Ascending aorta (tissue), 2 donors: ENCODE results near the gene COMMD7. TPM values are rescaled to one million over a fixed set of nuclear protein-coding genes. Genes with fewer than 3 reads are reported as not detected.

Experiments used
- DNase-seq, 2 donors: peaks; one replicate each; pipeline ENCODE4 v3.0.0-alpha.2; 2019; ENCODE audit warnings: low spot score in 2 of 2
- H3K27ac ChIP-seq, 2 donors: fragments of 200-600 bp; sonication (generic); one replicate each; pipeline ENCODE4 v1.5.1; 2016 to 2017; ENCODE audit warnings: mild to moderate bottlenecking in 1 of 2
- H3K27me3 ChIP-seq: fragments of 200-600 bp; sonication (generic); one replicate; pipeline ENCODE4 v1.5.1; 2017
- H3K36me3 ChIP-seq, 2 donors: fragments of 200-600 bp; sonication (generic); one replicate each; pipeline ENCODE4 v1.5.1; 2016
- H3K4me1 ChIP-seq, 2 donors: fragments of 200-600 bp; sonication (generic); one replicate each; pipeline ENCODE4 v1.5.1; 2016 to 2017; ENCODE audit warnings: mild to moderate bottlenecking in 1 of 2
- H3K4me3 ChIP-seq, 2 donors: fragments of 200-600 bp; sonication (generic); one replicate each; pipeline ENCODE4 v1.5.1; 2016 to 2017; ENCODE audit warnings: mild to moderate bottlenecking in 1 of 2
- H3K9me3 ChIP-seq, 2 donors: fragments of 200-600 bp; sonication (generic); one replicate each; pipeline ENCODE4 v1.5.1; 2016
- CTCF ChIP-seq, 3 experiments: fragments of 200-600 bp in 2 of 3; fragments of 450-650 bp in 1 of 3; sonication (generic) in 2 of 3; IDR thresholded peaks; one replicate each; pipeline ENCODE4 v1.5.1; 2016 to 2019; ENCODE audit warnings: antibody characterized with exemption in 3 of 3, mild to moderate bottlenecking in 1 of 3, moderate library complexity in 1 of 3
- intact Hi-C: fragments of 100-400 bp; cut with DNase I; formaldehyde crosslinking; loops from one replicate; pipeline ENCODE4 v1.15.1; 2023
- total RNA-seq: library from RNA; depleted of rRNA; stranded (reverse); fragments of >200 nt; gene quantifications from one replicate; pipeline ENCODE4 v1.1.0, GENCODE V29; 2016

COMMD7 gene
- total RNA-seq, 1 donor from 2014 or later = 90.3 TPM

DNA sequence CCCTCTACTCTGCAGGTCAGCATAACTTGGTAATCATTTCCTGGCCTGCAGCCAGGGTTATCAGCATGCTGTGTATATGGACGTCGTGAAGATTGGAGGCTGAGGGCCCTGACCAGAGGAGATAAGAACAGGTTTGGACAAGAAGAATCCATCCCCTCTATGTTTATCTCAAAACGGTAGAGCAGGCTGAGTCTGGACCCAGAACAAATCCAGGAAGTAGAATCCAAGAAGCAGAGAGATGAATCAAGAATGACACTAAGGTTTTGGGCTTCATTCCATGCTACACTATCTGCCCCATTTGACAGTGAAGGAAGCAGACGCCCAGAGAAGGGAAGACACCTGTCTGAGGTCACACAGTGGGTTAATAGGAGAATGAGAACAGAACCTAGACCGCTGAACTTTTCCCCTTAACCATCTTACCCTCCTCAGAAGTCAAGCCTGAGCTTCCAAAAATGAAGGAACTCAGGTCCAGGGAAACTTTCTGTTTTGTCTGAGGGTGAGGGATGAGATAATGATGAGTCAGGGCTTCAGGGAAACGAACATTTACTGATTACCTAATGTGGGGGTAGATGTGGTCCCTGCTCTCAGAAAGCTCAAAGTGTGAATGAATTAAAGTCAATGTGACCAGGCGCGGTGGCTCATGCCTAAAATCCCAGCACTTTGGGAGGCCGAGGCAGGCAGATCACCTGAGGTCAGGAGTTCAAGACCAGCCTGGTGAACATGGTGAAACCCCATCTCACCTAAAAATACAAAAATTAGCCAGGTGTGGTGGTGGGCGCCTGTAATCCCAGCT lies 9.4 kb upstream of the COMMD7 start:
- no peak overlapping the region for H3K27ac ChIP-seq
- intact Hi-C loops = no loop called here

DNA sequence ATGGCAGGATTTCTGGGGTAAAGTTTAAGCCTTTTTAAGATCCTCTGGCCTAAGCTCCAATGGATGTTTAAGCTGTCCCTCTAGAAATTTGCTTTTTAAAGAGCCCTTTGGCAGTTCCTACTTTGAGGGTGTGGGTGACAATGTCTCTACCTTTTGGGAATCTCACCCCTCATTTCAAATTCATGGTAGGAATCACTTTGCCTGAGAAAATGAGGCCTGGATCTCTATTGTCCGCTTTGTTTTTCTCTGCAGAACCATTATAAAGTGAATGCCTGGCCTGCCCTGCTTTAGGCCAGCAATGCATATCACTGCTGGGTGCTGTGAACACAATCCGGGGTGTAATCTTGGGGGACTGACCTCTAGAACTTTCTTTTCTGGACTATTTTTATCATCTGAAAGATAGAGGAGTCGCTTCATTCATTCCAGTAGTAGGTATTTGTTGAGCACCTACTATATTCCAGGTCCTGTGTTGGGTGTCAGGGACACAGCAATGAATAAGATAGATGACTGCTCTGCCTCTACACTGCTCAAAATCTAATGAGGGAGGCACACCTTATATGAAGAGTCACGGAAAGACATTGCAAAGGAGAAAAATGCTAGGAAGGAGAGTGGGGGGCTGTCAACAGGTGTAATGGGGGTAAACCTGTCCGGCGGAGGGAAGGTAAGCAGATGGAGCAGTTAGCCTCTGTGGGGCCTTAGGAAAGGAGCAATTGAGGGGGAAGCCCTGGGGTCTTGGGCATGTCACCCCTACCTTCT lies 8.6 kb upstream of the COMMD7 start:
- H3K27me3 ChIP-seq = no peaks in the 10 kb centered on the region
- intact Hi-C loops = no loop called here
- no peak for DNase-seq
- no peaks in the 10 kb centered on the region for H3K4me1 ChIP-seq
- H3K4me3 ChIP-seq = no peak overlapping the region
- H3K9me3 ChIP-seq = no peaks in the 10 kb centered on the region
- no peaks in the 10 kb centered on the region for H3K36me3 ChIP-seq
- no peak for TF ChIP-seq CTCF (IDR thresholded peaks at IDR 0.05)
- no peak overlapping the region for H3K27ac ChIP-seq

More for the DNA sequence above, 9.4 kb upstream of the COMMD7 start:
- Histone ChIP-seq H3K27me3 (no peaks in the 10 kb centered on the region), H3K4me1 (no peaks in the 10 kb centered on the region), H3K4me3 (no peak overlapping the region), H3K36me3 (no peaks in the 10 kb centered on the region), H3K9me3 (no peaks in the 10 kb centered on the region)
- TF ChIP-seq CTCF (IDR thresholded peaks at IDR 0.05) = no peak
- no peak for DNase-seq

GRCh38 chr20:32751293-32751692 lies 8.0 kb upstream of the COMMD7 start:
- Histone ChIP-seq H3K36me3 (no peaks in the 10 kb centered on the region), H3K27ac (no peak overlapping the region), H3K9me3 (no peaks in the 10 kb centered on the region), H3K4me3 (no peak overlapping the region), H3K27me3 (no peaks in the 10 kb centered on the region), H3K4me1 (no peaks in the 10 kb centered on the region)
- no peak for DNase-seq
- intact Hi-C loops = no loop called here
- TF ChIP-seq CTCF (IDR thresholded peaks at IDR 0.05) = no peak

- Histone ChIP-seq H3K4me3 (no peak overlapping the region), H3K27me3 (no peaks in the 10 kb centered on the region), H3K9me3 (no peaks in the 10 kb centered on the region), H3K4me1 (peaks cover 0 to 5% of the 10 kb centered on the region in 2 donors), H3K27ac (no peak overlapping the region), H3K36me3 (no peaks in the 10 kb centered on the region)
- TF ChIP-seq CTCF (IDR thresholded peaks at IDR 0.05) = no peak
- DNase-seq = no peak
- intact Hi-C loops = no loop called here
These were observed 6.8 kb upstream of the COMMD7 start for GRCh38 chr20:32749914-32750637.

DNA sequence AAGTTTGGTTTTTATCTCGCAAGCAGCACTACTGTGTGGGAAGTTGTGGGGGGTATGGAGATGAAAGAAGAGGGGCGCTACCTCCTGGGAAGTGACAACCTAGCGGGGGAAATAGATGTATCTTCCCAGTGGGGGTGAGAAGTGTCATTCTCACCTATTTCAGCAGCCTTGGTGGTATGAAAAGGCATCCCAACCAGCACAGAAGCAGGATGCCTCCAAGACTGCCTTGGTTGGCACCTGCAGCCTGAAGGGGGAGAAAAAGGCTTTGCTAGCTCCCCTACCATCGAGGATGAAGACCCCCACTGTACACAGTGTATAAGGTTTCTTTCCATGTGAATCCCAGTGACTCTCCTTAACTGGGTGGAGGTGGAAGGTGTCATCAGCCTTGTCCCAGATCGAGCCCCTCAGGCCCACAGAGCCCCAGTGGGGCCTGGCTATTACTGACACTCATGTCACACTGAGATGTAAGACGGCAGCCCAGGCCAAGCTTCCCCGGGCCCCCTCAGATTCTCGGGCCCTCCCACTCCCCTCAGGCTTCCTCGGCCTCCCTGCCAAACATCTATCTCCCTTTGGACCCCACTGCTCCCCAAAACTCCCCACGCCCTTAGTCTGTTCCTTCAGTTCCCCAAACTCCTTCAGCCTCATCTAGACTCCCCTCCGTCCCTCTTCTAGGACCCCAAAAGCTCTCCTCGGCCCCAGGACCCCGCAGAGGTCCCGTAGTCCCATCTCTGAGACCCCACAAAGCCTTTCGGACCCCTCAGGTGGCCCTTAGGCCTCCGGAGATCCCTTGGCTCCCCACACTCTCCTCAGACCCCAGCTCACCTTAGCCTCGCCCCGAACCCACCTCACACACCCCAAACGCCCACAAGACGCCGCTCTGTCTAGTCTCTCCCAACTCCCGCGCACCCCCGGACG lies 688 bp downstream of the COMMD7 start:
- H3K4me1 ChIP-seq = peaks cover 0 to 18% of the 10 kb centered on the region in 2 donors
- H3K4me3 ChIP-seq = peak overlapping the region; percentile 94 to 96
- intact Hi-C loops = loop anchor here (2.0 to 5.0 kb wide), 2 partner anchors 20 to 75 kb away; partner anchors contain the start of genes DNMT3B and MAPRE1
- no peaks in the 10 kb centered on the region for H3K27me3 ChIP-seq
- H3K27ac ChIP-seq = peak overlapping the region; percentile 89 to 92
- no peaks in the 10 kb centered on the region for H3K9me3 ChIP-seq
- H3K36me3 ChIP-seq = no peaks in the 10 kb centered on the region
- no peak for DNase-seq
- TF ChIP-seq CTCF (IDR thresholded peaks at IDR 0.05) = no peak
